PC-3 (cell line): ENCODE measurements around the gene PPP1R16B. TPM values are rescaled to one million over a fixed set of nuclear protein-coding genes. Genes with fewer than 3 reads are reported as not detected.
A peak's percentile ranks its signal among the peaks of the same experiment; 100 is the strongest.

Experiments
- ATAC-seq: fragments of 200-7000 bp; cut with Tn5 transposase; 2 replicates; pipeline ENCODE4 v1.9.1; 2020; ENCODE audit warnings: mild to moderate bottlenecking, moderate library complexity
- BruUV-seq: library from RNA; stranded (reverse); fragments of 400-500 nt; replicated peaks from 2 replicates; lab custom pipeline; 2021; lab: Mats Ljungman, UMichigan
- CTCF ChIA-PET: fragments of 300-600 bp; sonication (Branson Sonifier 250); formaldehyde crosslinking; loops from one replicate; lab custom pipeline; 2022; ENCODE audit warnings: antibody characterized with exemption; lab: Charles Lee
- POLR2A ChIA-PET: fragments of 300-600 bp; sonication (Branson Sonifier 250); formaldehyde crosslinking; loops from one replicate; lab custom pipeline; 2022; ENCODE audit warnings: antibody characterized with exemption; ENCODE audit not compliant: unreplicated experiment; lab: Charles Lee
- DNase-seq: peaks from one replicate; pipeline ENCODE4 v3.0.0-alpha.2; 2015
- H2AFZ ChIP-seq: fragments of 300-600 bp; sonication (generic); 2 replicates; pipeline ENCODE4 v1.6.0; 2016; ENCODE audit warnings: antibody characterized with exemption, low read length
- H3F3A ChIP-seq: fragments of 300-600 bp; sonication (generic); one replicate; pipeline ENCODE4 v1.6.0; 2017; ENCODE audit warnings: antibody characterized with exemption, low read length, control low read depth, mild to moderate bottlenecking; ENCODE audit not compliant: unreplicated experiment
- H3K27ac ChIP-seq: fragments of 300-600 bp; sonication (generic); 2 replicates; pipeline ENCODE4 v1.5.1; 2016; ENCODE audit warnings: mild to moderate bottlenecking, low read length
- H3K27me3 ChIP-seq: fragments of 300-600 bp; sonication (generic); 2 replicates; pipeline ENCODE4 v1.6.1; 2016; ENCODE audit warnings: low read length, mixed read lengths
- H3K36me3 ChIP-seq: fragments of 300-600 bp; sonication (generic); 2 replicates; pipeline ENCODE4 v1.6.1; 2016; ENCODE audit warnings: low read depth, mixed run types, low read length, mixed read lengths
- H3K4me1 ChIP-seq: fragments of 300-600 bp; sonication (generic); 2 replicates; pipeline ENCODE4 v1.5.1; 2016; ENCODE audit warnings: low read length; ENCODE audit not compliant: insufficient read depth
- H3K4me2 ChIP-seq: fragments of 300-600 bp; sonication (generic); 2 replicates; pipeline ENCODE4 v1.6.0; 2016; ENCODE audit warnings: low read length
- H3K4me3 ChIP-seq: fragments of 300-600 bp; sonication (generic); 2 replicates; pipeline ENCODE4 v1.5.1; 2016; ENCODE audit warnings: mild to moderate bottlenecking, low read length, mixed read lengths
- H3K79me2 ChIP-seq: fragments of 300-600 bp; sonication (generic); 2 replicates; pipeline ENCODE4 v1.6.1; 2017; ENCODE audit warnings: low read length, mixed read lengths
- H3K9ac ChIP-seq: fragments of 300-600 bp; sonication (generic); 2 replicates; pipeline ENCODE4 v1.6.0; 2016; ENCODE audit warnings: mild to moderate bottlenecking, low read length
- H3K9me2 ChIP-seq: fragments of 300-600 bp; sonication (generic); replicated peaks from 2 replicates; pipeline ENCODE4 v1.6.1; 2016; ENCODE audit warnings: mixed run types, low read length, mixed read lengths
- H3K9me3 ChIP-seq: fragments of 300-600 bp; sonication (generic); 2 replicates; pipeline ENCODE4 v1.6.1; 2016; ENCODE audit warnings: low read length, mixed read lengths
- H4K20me1 ChIP-seq: fragments of 300-600 bp; sonication (generic); 2 replicates; pipeline ENCODE4 v1.6.1; 2016; ENCODE audit warnings: low read length, mixed read lengths
- CTCF ChIP-seq: fragments of 300-600 bp; sonication (generic); conservative IDR thresholded peaks from 2 replicates; pipeline ENCODE4 v1.5.1; 2017; ENCODE audit warnings: antibody characterized with exemption, low read depth, mild to moderate bottlenecking, low read length
- EZH2 ChIP-seq: fragments of 300-600 bp; sonication (generic); IDR thresholded peaks from one replicate; pipeline ENCODE4 v1.6.1; 2017; ENCODE audit warnings: antibody characterized with exemption, mild to moderate bottlenecking, low read length; ENCODE audit not compliant: unreplicated experiment
- EZH2phosphoT487 ChIP-seq: fragments of 300-600 bp; sonication (generic); IDR thresholded peaks from 2 replicates; pipeline ENCODE4 v1.6.1; 2018; ENCODE audit warnings: mild to moderate bottlenecking, antibody characterized with exemption, low read length, borderline replicate concordance
- intact Hi-C: fragments of 100-400 bp; cut with micrococcal nuclease; formaldehyde crosslinking; loops from 2 replicates; pipeline ENCODE4 v1.9.0; 2023
- total RNA-seq: library from RNA; depleted of rRNA; stranded (reverse); fragments of >200 nt; gene quantifications from 2 replicates; pipeline ENCODE4 v1.2.3, GENCODE V29; 2014

Gene PPP1R16B
- total RNA-seq, 1 experiment from 2014 or later, result 0.04 TPM

DNA sequence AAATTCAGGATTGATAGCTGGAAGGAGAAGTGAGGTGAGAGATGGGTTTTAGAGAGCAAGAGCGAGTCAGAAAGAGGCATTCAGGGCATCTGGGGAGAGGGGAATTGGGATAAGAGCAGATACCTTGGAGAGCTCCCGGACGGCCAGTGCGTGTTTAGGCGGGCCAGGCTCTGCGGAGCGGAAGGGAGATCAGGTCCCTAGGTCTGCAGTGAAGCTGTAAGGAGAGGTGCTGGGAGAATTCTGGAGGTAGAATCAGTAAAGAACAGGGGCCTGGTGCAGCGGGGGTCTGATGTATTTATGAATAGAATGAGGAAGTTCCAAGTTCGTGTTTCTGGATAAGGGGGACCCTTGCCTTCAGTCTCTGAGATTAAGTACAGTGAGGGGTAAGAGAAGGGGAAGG, 73.4 kb downstream of the PPP1R16B start:
- Histone ChIP-seq H3K9me3 (no peaks in the 10 kb centered on the region), H3F3A (no peaks in the 10 kb centered on the region), H3K36me3 (no peaks in the 10 kb centered on the region), H3K79me2 (no peaks in the 10 kb centered on the region), H3K4me3 (no peak overlapping the region), H3K27ac (no peak overlapping the region), H4K20me1 (no peaks in the 10 kb centered on the region), H3K27me3 (peaks cover 10% of the 10 kb centered on the region; the same call in 1 of the 2 replicates), H3K9ac (no peak overlapping the region), H2AFZ (no peak overlapping the region), H3K4me1 (no peaks in the 10 kb centered on the region), H3K9me2 (no peaks in the 10 kb centered on the region), H3K4me2 (no peak overlapping the region)
- BruUV-seq, result no TSS peak
- CTCF ChIA-PET, result no interaction called here
- POLR2A ChIA-PET, result no interaction called here
- ATAC-seq (peak; percentile 48; the same call in 1 of the 2 replicates), DNase-seq (peak; percentile 28)
- TF ChIP-seq EZH2 (no peak), EZH2phosphoT487 (no peak), CTCF (no peak)
- intact Hi-C loops, result no loop called here

DNA sequence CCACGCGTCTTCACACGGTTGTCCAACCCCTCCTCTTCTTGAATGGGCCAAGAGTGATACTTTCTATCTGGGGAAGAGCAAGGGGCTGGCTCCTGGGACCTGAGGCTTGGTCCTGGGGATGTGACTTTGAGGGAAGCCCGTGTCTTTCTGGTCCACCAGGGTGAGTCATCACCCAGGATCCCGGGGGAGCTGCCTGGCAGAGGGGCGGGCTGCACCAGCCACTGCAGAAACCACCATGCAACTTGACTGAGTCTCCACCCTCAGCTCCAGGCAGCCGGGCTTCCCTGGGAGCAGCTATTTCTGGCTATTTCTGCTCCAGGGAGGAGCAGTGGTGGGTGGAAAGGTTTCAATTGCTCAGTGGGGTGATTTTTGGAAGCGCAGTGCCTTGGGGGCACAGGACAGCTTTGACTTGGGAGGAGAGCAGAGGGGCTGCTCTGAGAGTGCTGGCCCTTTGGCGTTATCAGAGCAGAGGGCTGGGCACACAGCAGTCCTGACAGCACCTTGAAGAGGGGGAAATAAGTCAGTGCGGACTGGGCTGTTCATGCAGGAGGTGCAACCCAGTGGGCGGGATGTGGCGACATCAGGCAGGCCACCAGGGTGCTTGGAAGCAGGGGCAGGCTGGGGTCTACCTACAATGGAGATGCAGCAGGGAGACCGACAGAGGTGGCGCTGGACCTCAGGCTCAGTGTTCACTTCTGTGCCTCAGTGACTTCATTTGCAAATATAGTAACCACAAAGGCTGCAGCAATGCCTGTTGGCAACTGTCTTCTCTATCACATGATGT, 75.6 kb downstream of the PPP1R16B start:
- Histone ChIP-seq H3K4me2 (no peak overlapping the region), H3F3A (no peaks in the 10 kb centered on the region), H3K27me3 (peaks cover 8% of the 10 kb centered on the region; the same call in 1 of the 2 replicates), H3K9me2 (no peaks in the 10 kb centered on the region), H3K4me1 (no peaks in the 10 kb centered on the region), H3K9ac (no peak overlapping the region), H3K4me3 (no peak overlapping the region), H4K20me1 (no peaks in the 10 kb centered on the region), H3K27ac (no peak overlapping the region), H3K36me3 (no peaks in the 10 kb centered on the region), H2AFZ (no peak overlapping the region), H3K79me2 (no peaks in the 10 kb centered on the region), H3K9me3 (no peaks in the 10 kb centered on the region)
- no peak for TF ChIP-seq CTCF
- no peak for TF ChIP-seq EZH2phosphoT487
- TF ChIP-seq EZH2, result no peak
- no TSS peak for BruUV-seq
- POLR2A ChIA-PET, result no interaction called here
- intact Hi-C loops, result no loop called here
- no peak for ATAC-seq
- CTCF ChIA-PET, result no interaction called here
- no peak for DNase-seq

GRCh38 chr20:38881806-38882440, 76.4 kb downstream of the PPP1R16B start:
- Histone ChIP-seq H2AFZ (no peak overlapping the region), H3K36me3 (no peaks in the 10 kb centered on the region), H3K27me3 (peaks cover 3% of the 10 kb centered on the region; the same call in 1 of the 2 replicates), H3K4me3 (no peak overlapping the region), H3K4me1 (no peaks in the 10 kb centered on the region), H3K9ac (no peak overlapping the region), H3K9me2 (no peaks in the 10 kb centered on the region), H3K79me2 (no peaks in the 10 kb centered on the region), H3K27ac (no peak overlapping the region), H3F3A (no peaks in the 10 kb centered on the region), H3K4me2 (no peak overlapping the region), H4K20me1 (no peaks in the 10 kb centered on the region), H3K9me3 (no peaks in the 10 kb centered on the region)
- intact Hi-C loops, result no loop called here
- no TSS peak for BruUV-seq
- no peak for TF ChIP-seq EZH2
- TF ChIP-seq EZH2phosphoT487, result no peak
- TF ChIP-seq CTCF, result no peak
- DNase-seq (no peak), ATAC-seq (no peak)
- ChIA-PET CTCF (no interaction called here), POLR2A (no interaction called here)
